ENCODE measurements around the gene ZNF653. TPM values are rescaled to one million over a fixed set of nuclear protein-coding genes. Genes with fewer than 3 reads are reported as not detected.
"Not testable (repeated sequence)": the region's sequence is repeated elsewhere in the genome, so short reads cannot be mapped to it uniquely, and the experiment has no call there.

Gene ZNF653
- total RNA-seq, 3 donors from 2014 or later (not counting 1 experiment from before 2014, with no cell fraction given) = 9.9 to 15.4 (median 10.8) TPM

DNA sequence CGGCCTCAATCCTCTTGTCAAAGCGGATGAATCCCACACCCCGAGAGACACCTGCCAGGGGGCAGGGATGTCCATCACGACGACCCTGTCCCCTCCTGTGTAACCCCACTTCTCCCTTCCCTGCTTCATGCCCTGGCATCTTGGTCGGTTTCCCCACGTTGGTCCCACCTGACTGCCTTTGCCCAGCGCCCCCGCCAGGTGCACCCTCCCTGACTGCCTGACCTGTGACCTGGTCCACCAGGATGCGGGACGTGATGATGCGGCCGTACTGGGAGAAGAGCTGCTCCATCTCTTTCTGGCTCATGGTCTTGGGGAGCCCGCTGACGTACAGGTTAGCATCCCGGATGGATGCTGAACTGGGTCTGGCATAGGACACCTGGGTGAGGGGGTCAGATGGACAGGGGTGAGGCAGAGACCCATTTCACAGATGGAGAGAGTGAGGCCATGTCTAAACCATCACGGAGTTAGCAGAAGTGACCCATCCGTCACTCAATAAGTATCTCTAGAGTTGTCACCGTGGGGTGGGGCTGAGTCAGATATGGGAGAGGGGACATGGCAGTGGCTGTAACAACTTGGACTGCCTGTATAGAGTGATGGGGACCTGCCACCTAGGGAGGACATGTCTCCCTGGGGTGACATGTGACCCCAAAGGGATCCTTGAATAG, 47.3 kb downstream of the ZNF653 start:
- Histone ChIP-seq H3K27me3 (ENCODE audit: control insufficient read depth, insufficient read depth, low read length) (peaks cover 3% of the 10 kb centered on the region), H3K4me3 (ENCODE audit: low read length) (no peak overlapping the region), H3K9me3 (ENCODE audit: control insufficient read depth, insufficient read depth, low read length) (no peaks in the 10 kb centered on the region), H3K4me1 (ENCODE audit: control insufficient read depth, insufficient read depth, low read length) (no peaks in the 10 kb centered on the region), H3K36me3 (ENCODE audit: control insufficient read depth, insufficient read depth, low read length) (no peaks in the 10 kb centered on the region), H3K27ac (ENCODE audit: low read length) (no peak overlapping the region)
- TF ChIP-seq, protein P1, sequence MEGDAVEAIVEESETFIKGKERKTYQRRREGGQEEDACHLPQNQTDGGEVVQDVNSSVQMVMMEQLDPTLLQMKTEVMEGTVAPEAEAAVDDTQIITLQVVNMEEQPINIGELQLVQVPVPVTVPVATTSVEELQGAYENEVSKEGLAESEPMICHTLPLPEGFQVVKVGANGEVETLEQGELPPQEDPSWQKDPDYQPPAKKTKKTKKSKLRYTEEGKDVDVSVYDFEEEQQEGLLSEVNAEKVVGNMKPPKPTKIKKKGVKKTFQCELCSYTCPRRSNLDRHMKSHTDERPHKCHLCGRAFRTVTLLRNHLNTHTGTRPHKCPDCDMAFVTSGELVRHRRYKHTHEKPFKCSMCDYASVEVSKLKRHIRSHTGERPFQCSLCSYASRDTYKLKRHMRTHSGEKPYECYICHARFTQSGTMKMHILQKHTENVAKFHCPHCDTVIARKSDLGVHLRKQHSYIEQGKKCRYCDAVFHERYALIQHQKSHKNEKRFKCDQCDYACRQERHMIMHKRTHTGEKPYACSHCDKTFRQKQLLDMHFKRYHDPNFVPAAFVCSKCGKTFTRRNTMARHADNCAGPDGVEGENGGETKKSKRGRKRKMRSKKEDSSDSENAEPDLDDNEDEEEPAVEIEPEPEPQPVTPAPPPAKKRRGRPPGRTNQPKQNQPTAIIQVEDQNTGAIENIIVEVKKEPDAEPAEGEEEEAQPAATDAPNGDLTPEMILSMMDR (IDR thresholded peaks at IDR 0.05) = no peak
- Mint-ChIP-seq H3K4me1 (no peaks in the 10 kb centered on the region), H3K36me3 (no peaks in the 10 kb centered on the region), H3K27ac (no peak overlapping the region), H3K27me3 (ENCODE audit: low read depth in 2 of 2) (peaks cover 0 to 5% of the 10 kb centered on the region in 2 donors), H3K4me3 (no peak overlapping the region), H3K9me3 (no peaks in the 10 kb centered on the region)
- intact Hi-C loops (cut with micrococcal nuclease) = no loop called here
- DNase-seq (no peak), ATAC-seq (no peak)
- 87% methylated on average over 19 of the region's 19 CpGs for WGBS (ENCODE audit: insufficient coverage)

DNA sequence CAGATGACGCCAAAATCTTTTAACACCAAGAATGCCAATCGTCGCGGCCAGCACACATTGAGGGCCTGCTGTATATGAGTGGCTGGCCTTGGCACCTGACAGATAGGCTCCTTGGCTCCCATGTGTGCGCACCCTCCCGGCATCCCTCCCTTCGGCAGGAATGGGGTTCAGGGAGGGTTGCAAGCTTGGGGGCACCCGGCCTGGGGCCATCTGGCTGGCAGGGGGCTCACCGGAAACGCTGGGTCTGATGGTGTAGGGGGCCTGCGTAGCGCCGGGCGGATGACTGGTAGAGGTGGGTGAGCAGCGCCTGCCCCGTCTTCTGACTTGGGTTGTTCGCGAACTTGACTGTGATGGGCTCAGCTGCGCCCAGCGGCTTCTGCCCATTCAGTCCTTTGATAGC, 47.8 kb downstream of the ZNF653 start:
- Histone ChIP-seq H3K27me3 (ENCODE audit: control insufficient read depth, insufficient read depth, low read length) (peaks cover 3% of the 10 kb centered on the region), H3K9me3 (ENCODE audit: control insufficient read depth, insufficient read depth, low read length) (no peaks in the 10 kb centered on the region), H3K27ac (ENCODE audit: low read length) (no peak overlapping the region), H3K36me3 (ENCODE audit: control insufficient read depth, insufficient read depth, low read length) (no peaks in the 10 kb centered on the region), H3K4me1 (ENCODE audit: control insufficient read depth, insufficient read depth, low read length) (no peaks in the 10 kb centered on the region), H3K4me3 (ENCODE audit: low read length) (no peak overlapping the region)
- H3K9me3 Mint-ChIP-seq = no peaks in the 10 kb centered on the region
- ATAC-seq (no peak), DNase-seq (no peak)
- 89% methylated on average over 20 of the region's 20 CpGs for WGBS (ENCODE audit: insufficient coverage)
- no peak overlapping the region for H3K27ac Mint-ChIP-seq
- TF ChIP-seq, protein P1 (IDR thresholded peaks at IDR 0.05) = no peak
- peaks cover 0 to 5% of the 10 kb centered on the region in 2 donors for H3K27me3 Mint-ChIP-seq (ENCODE audit: low read depth in 2 of 2)
- no peaks in the 10 kb centered on the region for H3K4me1 Mint-ChIP-seq
- no peaks in the 10 kb centered on the region for H3K36me3 Mint-ChIP-seq
- H3K4me3 Mint-ChIP-seq = no peak overlapping the region
- intact Hi-C loops (cut with micrococcal nuclease) = no loop called here

DNA sequence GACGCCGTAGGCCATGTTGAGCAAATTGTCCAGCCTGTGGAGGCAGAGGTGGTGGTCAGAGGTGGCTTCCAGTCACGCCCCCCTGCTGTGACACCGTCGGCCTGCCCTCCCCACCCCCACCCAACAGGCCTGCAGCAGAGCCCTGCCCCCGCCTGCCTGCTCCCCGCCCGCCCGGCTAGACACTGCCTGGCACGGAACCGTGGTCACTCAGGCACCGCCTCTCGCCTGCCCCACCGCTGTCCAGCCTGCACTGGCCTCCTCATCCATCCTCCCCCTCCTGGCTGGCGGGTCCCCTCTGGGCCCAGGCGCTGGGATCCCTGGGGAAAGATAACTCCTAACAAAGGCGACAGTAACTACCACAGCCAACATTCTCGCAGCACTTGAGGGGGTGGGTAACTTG, 48.5 kb downstream of the ZNF653 start:
- no peak overlapping the region for H3K4me3 Mint-ChIP-seq
- H3K27ac Mint-ChIP-seq = no peak overlapping the region
- H3K9me3 ChIP-seq (ENCODE audit: control insufficient read depth, insufficient read depth, low read length) = no peaks in the 10 kb centered on the region
- no peaks in the 10 kb centered on the region for H3K36me3 Mint-ChIP-seq
- 60% methylated on average over 16 of the region's 18 CpGs for WGBS (ENCODE audit: insufficient coverage)
- no peaks in the 10 kb centered on the region for H3K4me1 ChIP-seq (ENCODE audit: control insufficient read depth, insufficient read depth, low read length)
- H3K27me3 ChIP-seq (ENCODE audit: control insufficient read depth, insufficient read depth, low read length) = peaks cover 3% of the 10 kb centered on the region
- TF ChIP-seq, protein P1 (IDR thresholded peaks at IDR 0.05) = no peak
- DNase-seq (no peak), ATAC-seq (no peak)
- no peaks in the 10 kb centered on the region for H3K36me3 ChIP-seq (ENCODE audit: control insufficient read depth, insufficient read depth, low read length)
- H3K4me3 ChIP-seq (ENCODE audit: low read length) = no peak overlapping the region
- peaks cover 0 to 5% of the 10 kb centered on the region in 2 donors for H3K27me3 Mint-ChIP-seq (ENCODE audit: low read depth in 2 of 2)
- no peaks in the 10 kb centered on the region for H3K9me3 Mint-ChIP-seq
- no peaks in the 10 kb centered on the region for H3K4me1 Mint-ChIP-seq
- no peak overlapping the region for H3K27ac ChIP-seq (ENCODE audit: low read length)
- intact Hi-C loops (cut with micrococcal nuclease) = no loop called here

DNA sequence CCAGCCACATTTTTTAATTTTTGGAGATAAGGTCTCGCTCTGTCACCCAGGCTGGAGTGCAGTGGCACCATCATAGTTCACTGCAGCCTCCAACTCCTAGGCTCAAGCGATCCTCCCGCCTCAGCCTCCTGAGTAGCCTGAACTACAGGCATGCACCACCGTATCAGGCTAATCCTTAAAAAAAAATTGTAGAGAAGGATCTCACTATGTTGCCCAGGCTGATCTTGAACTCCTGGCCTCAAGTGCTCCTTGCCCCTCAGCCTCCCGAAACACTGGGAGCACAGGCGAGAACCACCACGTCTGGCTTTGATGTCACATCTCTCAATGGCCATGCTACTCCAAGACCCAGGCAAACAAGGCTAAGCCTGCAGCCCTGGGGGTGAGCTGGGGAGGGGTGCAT, 49.0 kb downstream of the ZNF653 start:
- H3K9me3 ChIP-seq (ENCODE audit: control insufficient read depth, insufficient read depth, low read length) = no peaks in the 10 kb centered on the region
- Mint-ChIP-seq H3K27me3 (ENCODE audit: low read depth in 2 of 2) (peaks cover 0 to 5% of the 10 kb centered on the region in 2 donors), H3K36me3 (no peaks in the 10 kb centered on the region), H3K4me3 (no peak overlapping the region), H3K9me3 (no peaks in the 10 kb centered on the region), H3K27ac (no peak overlapping the region), H3K4me1 (no peaks in the 10 kb centered on the region)
- H3K27ac ChIP-seq (ENCODE audit: low read length) = no peak overlapping the region
- TF ChIP-seq, protein P1 (IDR thresholded peaks at IDR 0.05) = no peak
- DNase-seq (no peak), ATAC-seq (no peak)
- H3K27me3 ChIP-seq (ENCODE audit: control insufficient read depth, insufficient read depth, low read length) = peaks cover 3% of the 10 kb centered on the region
- 93% methylated on average over 7 of the region's 7 CpGs for WGBS (ENCODE audit: insufficient coverage)
- H3K36me3 ChIP-seq (ENCODE audit: control insufficient read depth, insufficient read depth, low read length) = no peaks in the 10 kb centered on the region
- intact Hi-C loops (cut with micrococcal nuclease) = no loop called here
- no peaks in the 10 kb centered on the region for H3K4me1 ChIP-seq (ENCODE audit: control insufficient read depth, insufficient read depth, low read length)
- H3K4me3 ChIP-seq (ENCODE audit: low read length) = no peak overlapping the region

DNA sequence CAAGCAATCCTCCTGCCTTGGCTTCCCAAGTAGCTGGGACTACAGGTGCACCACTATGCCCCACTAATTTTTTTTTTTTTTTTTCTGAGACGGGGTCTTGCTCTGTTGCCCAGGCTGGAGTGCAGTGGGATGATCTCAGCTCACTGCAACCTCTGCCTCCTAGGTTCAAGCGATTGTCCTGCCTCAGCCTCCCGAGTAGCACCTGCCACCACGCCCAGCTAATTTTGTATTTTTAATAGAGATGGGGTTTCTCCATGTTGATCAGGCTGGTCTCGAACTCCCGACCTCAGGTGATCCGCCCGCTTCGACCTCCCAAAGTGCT, 50.4 kb downstream of the ZNF653 start:
- H3K9me3 ChIP-seq (ENCODE audit: control insufficient read depth, insufficient read depth, low read length); H3K27me3 ChIP-seq (ENCODE audit: control insufficient read depth, insufficient read depth, low read length); intact Hi-C loops (cut with micrococcal nuclease); H3K4me1 ChIP-seq (ENCODE audit: control insufficient read depth, insufficient read depth, low read length); H3K4me3 Mint-ChIP-seq; DNase-seq; H3K4me1 Mint-ChIP-seq; H3K4me3 ChIP-seq (ENCODE audit: low read length); H3K27me3 Mint-ChIP-seq (ENCODE audit: low read depth in 2 of 2); H3K36me3 Mint-ChIP-seq; ATAC-seq; H3K27ac ChIP-seq (ENCODE audit: low read length); H3K36me3 ChIP-seq (ENCODE audit: control insufficient read depth, insufficient read depth, low read length); H3K27ac Mint-ChIP-seq; H3K9me3 Mint-ChIP-seq: not testable (repeated sequence)
- WGBS (ENCODE audit: insufficient coverage) = 82% methylated on average over 9 of the region's 9 CpGs
